ENCODE results near the gene PCDH17. TPM values are rescaled to one million over a fixed set of nuclear protein-coding genes. Genes with fewer than 3 reads are reported as not detected.
A peak's percentile ranks its signal among the peaks of the same experiment; 100 is the strongest.

PCDH17 gene
- total and polyA plus RNA-seq, 2 of the 4 experiments (the other 2 are of a cell fraction) = under 0.01 TPM; not detected in 1

DNA sequence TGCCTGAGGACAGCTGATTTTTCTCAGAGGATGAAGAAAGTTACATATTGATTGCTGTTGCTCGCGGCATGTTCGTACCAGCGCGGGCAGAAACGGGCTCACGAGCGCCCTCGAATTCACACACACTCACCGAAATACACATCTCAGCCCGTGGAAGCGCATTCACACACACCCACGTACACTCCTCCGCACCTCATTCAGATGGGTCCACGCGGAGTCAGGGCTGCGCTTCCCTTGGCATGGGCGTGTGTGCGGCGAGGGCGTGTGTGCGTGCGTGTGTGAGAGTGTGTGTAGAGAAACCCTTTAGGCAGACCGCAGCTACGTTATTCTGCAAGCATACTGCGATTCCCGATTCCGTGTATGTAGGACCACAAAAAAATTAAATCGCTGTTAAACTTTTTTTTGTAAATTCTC lies 2.1 kb upstream of the PCDH17 start:
- TF ChIP-seq, protein P1, sequence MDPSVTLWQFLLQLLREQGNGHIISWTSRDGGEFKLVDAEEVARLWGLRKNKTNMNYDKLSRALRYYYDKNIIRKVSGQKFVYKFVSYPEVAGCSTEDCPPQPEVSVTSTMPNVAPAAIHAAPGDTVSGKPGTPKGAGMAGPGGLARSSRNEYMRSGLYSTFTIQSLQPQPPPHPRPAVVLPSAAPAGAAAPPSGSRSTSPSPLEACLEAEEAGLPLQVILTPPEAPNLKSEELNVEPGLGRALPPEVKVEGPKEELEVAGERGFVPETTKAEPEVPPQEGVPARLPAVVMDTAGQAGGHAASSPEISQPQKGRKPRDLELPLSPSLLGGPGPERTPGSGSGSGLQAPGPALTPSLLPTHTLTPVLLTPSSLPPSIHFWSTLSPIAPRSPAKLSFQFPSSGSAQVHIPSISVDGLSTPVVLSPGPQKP (IDR thresholded peaks at IDR 0.05; ENCODE audit: borderline replicate concordance, low read depth, low read length) = no peak
- no peak for TF ChIP-seq MAZ (IDR thresholded peaks at IDR 0.05; ENCODE audit: borderline replicate concordance, low read depth, low read length)
- TF ChIP-seq BHLHE40 (IDR thresholded peaks at IDR 0.05; ENCODE audit: low read depth, low read length) = no peak
- TF ChIP-seq POLR2A (IDR thresholded peaks at IDR 0.05; ENCODE audit: low read depth, low read length) = no peak
- TF ChIP-seq MXI1 (IDR thresholded peaks at IDR 0.05; ENCODE audit: borderline replicate concordance, low read depth, low read length) = no peak
- no peak for TF ChIP-seq MAFK (IDR thresholded peaks at IDR 0.05; ENCODE audit: low read depth, low read length)
- TF ChIP-seq CEBPB (IDR thresholded peaks at IDR 0.05; ENCODE audit: low read depth, low read length) = no peak
- TF ChIP-seq FOS (IDR thresholded peaks at IDR 0.05; ENCODE audit: low read depth, low read length) = no peak
- TF ChIP-seq CHD1 (IDR thresholded peaks at IDR 0.05; ENCODE audit: low read depth, low read length) = no peak
- no peak for TF ChIP-seq RCOR1 (IDR thresholded peaks at IDR 0.05; ENCODE audit: insufficient replicate concordance, low read length)
- no peak for TF ChIP-seq CTCF (conservative IDR thresholded peaks at IDR 0.05; ENCODE audit: low read depth, low read length)
- no peak for TF ChIP-seq NFE2L2 (IDR thresholded peaks at IDR 0.05; ENCODE audit: low read depth, low read length)
- no peak for DNase-seq
- WGBS, 2 experiments (ENCODE audit: extremely low coverage in 2 of 2, insufficient read length in 1 of 2) = 0% methylated on average over 1 of the region's 29 CpGs; no CpG with 5 or more reads in 1 of the 2 experiments
- H4K20me1 ChIP-seq (ENCODE audit: insufficient read depth, low read length) = no peaks in the 10 kb centered on the region
- no peak overlapping the region for H3K4ac ChIP-seq (ENCODE audit: low read depth, low read length)
- in situ Hi-C loops (cut with MboI; ENCODE audit: low sequenced_read_pairs) (loop anchor here (25.0 kb wide), 1 partner anchor 1683 kb away; no protein-coding TSS in a partner anchor), dilution Hi-C loops (cut with HindIII; ENCODE audit: low sequenced_read_pairs, unreplicated experiment) (no loop called here), intact Hi-C loops (cut with micrococcal nuclease) (loop anchor here (10.0 kb wide), 1 partner anchor 1335 kb away; no protein-coding TSS in a partner anchor)
- no peaks in the 10 kb centered on the region for H3K79me1 ChIP-seq (ENCODE audit: low read depth in 1 of 2, low read length in 2 of 2)
- no TSS peak for BruUV-seq (replicated peaks)
- no peak overlapping the region for H2BK15ac ChIP-seq (ENCODE audit: low read depth, low read length)
- no peak overlapping the region for H2BK120ac ChIP-seq (ENCODE audit: low read depth, low read length)
- no peak overlapping the region for H3K23ac ChIP-seq (ENCODE audit: low read depth, low read length)
- H4K5ac ChIP-seq (ENCODE audit: low read depth, low read length) = no peak overlapping the region
- peaks cover 49% of the 10 kb centered on the region for H3K27me3 ChIP-seq (ENCODE audit: control insufficient read depth, insufficient read depth, low read length)
- no peak overlapping the region for H2BK5ac ChIP-seq (ENCODE audit: low read depth, low read length, poor library complexity, severe bottlenecking)
- peaks cover 15% of the 10 kb centered on the region for H3K9me3 ChIP-seq (ENCODE audit: control insufficient read depth, insufficient read depth, low read length)
- H2AFZ ChIP-seq (replicated peaks; ENCODE audit: low read length, poor library complexity) = peak overlapping the region; percentile 53
- no peaks in the 10 kb centered on the region for H3K36me3 ChIP-seq (ENCODE audit: control insufficient read depth, insufficient read depth, low read length)
- no peak overlapping the region for H2AK5ac ChIP-seq (ENCODE audit: low read depth, low read length)
- H2BK20ac ChIP-seq (ENCODE audit: low read depth, low read length) = no peak overlapping the region
- H4K8ac ChIP-seq (ENCODE audit: low read depth in 2 of 2, low read length in 2 of 2) = no peak overlapping the region
- no peak overlapping the region for H3K18ac ChIP-seq (ENCODE audit: low read depth, low read length)
- CTCF ChIA-PET = interaction anchor here (0.6 kb wide), 1 partner anchor 1685 kb away, joined by 4 read pairs; no protein-coding TSS in a partner anchor
- POLR2A ChIA-PET (ENCODE audit: unreplicated experiment) = no interaction called here
- peak overlapping the region; percentile 90 for H3K4me2 ChIP-seq (ENCODE audit: low read depth, low read length)
- H3K27ac ChIP-seq (ENCODE audit: insufficient read depth, low read length) = no peak overlapping the region
- H3K4me3 ChIP-seq (ENCODE audit: insufficient read depth, low read depth, low read length) = peak overlapping the region; percentile 32
- no peak; the same call in 1 of the 2 replicates for ATAC-seq (ENCODE audit: low read depth)
- H3K56ac ChIP-seq (ENCODE audit: extremely low read depth, insufficient read depth, low read length) = no peak overlapping the region
- H2AK9ac ChIP-seq (replicated peaks; ENCODE audit: low read depth, low read length, poor library complexity) = no peak overlapping the region
- no peak overlapping the region for H4K91ac ChIP-seq (ENCODE audit: insufficient read depth, low read depth, low read length)
- H3K14ac ChIP-seq (replicated peaks; ENCODE audit: low read depth, low read length) = no peak overlapping the region
- H3K4me1 ChIP-seq (ENCODE audit: control insufficient read depth, insufficient read depth, low read length) = no peaks in the 10 kb centered on the region; the same call in 1 of the 2 replicates
- no peak overlapping the region for H3K9ac ChIP-seq (ENCODE audit: low read depth, low read length)
- no peaks in the 10 kb centered on the region for H3K9me1 ChIP-seq (ENCODE audit: insufficient read depth, low read length)
